HS-27A (cell line): ENCODE results near the gene XPR1.

Source experiments
- DNase-seq: peaks from one replicate; pipeline ENCODE4 v3.0.0-alpha.2; 2012; ENCODE audit warnings: low read depth, missing footprints

The XPR1 gene

DNA sequence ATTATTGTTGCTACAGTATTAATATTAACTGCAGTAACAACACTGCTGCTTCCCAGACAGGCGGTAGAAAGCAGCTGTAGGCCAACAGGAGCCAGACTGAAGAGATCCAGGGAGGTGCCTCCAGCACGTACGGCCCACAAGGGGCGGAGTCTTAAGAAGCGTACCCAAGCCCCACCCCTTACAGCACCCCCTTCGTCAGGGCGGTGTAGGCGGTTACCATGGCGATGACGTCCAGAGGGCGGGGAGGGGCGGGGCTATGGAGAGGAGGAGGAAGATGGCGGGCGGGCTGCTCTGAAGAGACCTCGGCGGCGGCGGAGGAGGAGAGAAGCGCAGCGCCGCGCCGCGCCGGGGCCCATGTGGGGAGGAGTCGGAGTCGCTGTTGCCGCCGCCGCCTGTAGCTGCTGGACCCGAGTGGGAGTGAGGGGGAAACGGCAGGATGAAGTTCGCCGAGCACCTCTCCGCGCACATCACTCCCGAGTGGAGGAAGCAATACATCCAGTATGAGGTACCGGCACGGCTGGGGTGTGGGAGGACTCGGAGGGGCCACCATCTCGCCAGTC, at the start of gene XPR1:
Gene XPR1 (plus strand): TSS at position 257 of the 560 bp plus-strand sequence. CDS start 180 bp downstream, at position 437.
- DNase-seq = peak; percentile 93

DNA sequence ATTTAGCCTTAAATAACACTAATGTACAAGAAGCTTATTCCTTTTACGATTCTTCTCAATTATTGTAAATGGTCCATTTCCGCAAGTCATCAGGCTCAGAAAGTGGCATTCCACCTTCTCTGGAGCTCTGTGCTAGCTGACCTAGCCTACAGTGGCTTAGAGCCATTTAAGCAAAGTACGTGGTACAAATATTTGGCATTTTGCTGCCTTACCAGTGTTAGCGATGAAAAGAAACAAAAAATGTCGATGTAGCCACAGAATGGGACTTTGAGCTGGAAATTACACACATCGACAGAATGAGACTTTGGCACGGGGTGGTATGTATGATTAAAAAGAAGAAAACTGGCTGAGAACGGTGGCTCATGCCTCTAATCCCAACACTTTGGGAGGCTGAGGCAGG, 47.0 kb upstream of the XPR1 start:
- DNase-seq = no peak

GRCh38 chr1:180585994-180586359, 45.8 kb upstream of the XPR1 start:
- DNase-seq = no peak

- DNase-seq = no peak
Observed at GRCh38 chr1:180586671-180587155, 45.1 kb upstream of the XPR1 start.

GRCh38 chr1:180588121-180588520, 43.7 kb upstream of the XPR1 start:
- no peak for DNase-seq

GRCh38 chr1:180590889-180591288, 40.9 kb upstream of the XPR1 start:
- no peak for DNase-seq

DNA sequence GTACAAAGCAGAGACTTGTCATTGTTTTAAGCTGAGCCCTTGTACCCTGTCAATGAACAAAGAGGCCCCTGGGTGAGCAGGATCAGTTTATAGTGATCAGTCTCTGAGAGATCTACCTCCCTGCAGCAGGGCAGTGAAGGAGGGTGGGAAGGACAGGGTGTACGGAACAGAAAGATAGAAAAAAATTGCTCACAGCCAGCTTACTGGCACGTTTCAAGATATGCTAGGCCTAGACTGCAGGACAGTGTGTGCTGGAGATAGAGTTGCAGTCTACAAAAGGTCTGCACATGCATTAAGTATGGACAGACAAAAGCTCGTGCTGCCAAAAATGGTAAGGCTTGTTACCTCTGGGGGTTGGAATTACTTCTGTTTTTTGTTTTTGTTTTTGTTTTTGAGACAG, 38.4 kb upstream of the XPR1 start:
- DNase-seq = no peak

DNA sequence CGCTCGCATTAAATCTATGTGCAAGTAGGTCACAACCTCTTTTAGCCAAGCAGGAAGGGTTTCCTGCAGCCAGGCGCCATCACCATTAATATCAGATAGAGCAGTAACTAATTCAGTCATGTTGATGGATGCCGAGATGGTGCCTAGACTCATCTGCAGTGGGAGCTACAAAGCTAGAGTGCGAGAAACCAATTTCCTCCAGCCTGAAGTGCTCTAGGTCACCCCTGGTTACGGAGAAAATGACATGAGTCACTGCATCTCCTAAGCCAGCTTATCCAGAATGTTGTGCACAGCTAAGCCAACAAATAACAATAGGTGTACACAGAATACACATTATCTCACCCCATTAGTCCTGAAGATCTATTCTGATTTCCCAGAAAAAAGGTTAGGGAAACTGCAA, 37.1 kb upstream of the XPR1 start:
- DNase-seq = no peak

DNA sequence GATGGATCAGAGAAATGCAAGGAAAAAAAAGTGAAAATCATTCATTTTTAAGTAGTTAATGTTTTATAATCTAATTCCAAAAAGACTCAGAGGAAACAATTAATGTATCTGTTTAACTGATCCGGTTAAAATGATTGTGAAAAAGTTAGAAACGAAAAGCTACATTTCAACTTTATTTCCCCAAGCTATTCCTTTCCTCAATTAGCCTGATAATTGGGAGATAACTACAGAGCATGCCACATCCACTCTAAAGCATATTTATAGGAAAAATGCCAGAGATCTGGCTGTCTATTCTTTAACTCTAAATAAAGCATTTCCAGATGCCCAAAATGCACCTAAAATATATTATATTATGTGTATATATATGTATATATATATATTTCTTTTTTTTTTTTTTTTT, 35.9 kb upstream of the XPR1 start:
- no peak for DNase-seq

- no peak for DNase-seq
Observed at GRCh38 chr1:180597520-180597919, 34.3 kb upstream of the XPR1 start.

DNA sequence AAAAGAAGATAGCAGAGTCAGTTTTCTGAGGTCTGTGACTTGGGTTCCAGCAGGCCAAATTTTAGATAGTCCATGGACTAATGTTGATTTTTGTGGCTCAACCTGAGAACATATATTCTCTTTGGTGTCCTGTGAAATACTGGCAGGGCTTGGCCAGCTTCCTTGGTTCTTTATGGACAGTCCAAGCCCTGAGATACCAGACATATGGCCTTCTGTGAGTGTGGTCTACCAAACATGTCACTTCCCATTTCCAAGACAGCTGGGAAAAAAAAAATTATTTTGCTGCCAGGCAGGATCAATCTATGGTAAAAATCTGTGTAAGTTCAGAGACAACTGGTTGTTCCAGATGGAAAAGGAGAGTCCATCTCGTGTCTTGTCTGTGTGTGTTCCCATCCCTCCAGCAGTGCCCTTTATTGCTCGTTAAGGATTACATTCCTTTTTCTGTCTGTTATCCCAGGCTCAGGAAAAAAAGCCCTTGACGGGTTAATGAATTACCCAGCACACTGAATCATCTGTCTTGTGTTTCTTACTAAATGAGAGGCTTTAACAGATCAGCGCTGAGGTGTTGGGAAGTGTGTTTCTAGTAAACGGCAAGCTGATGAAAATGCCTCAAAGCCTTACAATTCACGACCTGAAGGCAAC, 33.4 kb upstream of the XPR1 start:
- DNase-seq = no peak

DNA sequence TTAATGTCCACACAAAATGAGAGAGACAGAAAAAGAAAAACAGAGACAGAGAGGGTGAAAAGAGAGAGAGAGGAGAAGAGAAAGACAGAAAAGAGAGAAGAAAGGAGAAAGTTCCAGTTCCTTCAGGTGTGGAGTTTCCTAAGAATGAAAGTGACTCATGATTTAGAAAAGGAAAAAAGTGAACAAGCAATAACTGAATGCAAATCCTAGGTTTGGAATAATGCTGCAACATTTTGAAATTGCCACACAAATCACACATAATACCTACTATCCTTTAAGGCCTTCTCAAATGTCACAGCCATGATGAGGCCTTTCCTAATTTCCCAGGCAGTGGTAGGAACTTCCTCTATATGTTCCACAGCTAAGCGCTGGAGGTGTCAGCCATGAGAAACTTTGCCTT, 31.5 kb upstream of the XPR1 start:
- DNase-seq = no peak

DNA sequence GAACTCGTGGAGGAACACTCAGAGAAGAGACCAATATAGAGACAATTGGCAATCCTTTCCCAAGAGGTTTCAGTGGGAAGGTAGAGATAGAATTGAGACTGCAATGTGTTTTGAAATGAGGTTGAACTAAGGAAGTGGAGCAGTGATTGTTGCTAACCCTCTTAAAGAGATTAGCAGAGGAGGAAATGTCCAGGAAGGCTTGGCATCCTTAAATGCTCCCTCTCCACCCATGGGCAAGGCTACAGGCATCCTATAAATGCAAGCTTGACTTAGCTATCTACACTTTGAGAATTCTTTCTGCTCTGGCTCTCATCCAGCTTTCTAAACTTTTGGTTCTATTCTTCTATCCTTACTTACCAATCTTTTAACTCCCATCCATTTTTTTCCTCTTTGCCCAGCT, 30.3 kb upstream of the XPR1 start:
- no peak for DNase-seq

- no peak for DNase-seq
Observed at GRCh38 chr1:180603223-180603849, 28.5 kb upstream of the XPR1 start.

DNA sequence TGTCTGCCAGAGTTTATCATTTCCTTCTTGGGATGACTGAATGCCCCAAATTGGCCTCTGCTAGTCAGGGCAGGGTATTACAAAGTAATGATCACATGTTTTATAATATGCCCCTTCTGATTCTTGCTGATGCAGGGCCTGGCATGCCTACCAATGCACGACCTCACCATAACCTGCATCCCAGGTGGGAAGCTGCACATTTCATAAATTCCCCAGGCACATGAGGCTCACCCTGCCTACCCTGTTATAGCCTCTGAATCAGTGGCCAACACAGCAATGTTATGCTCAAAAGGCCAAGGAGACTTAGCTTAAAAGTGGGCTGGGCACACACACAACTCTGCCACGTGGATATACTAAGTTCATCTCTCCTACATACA, 28.0 kb upstream of the XPR1 start:
- DNase-seq = no peak

DNA sequence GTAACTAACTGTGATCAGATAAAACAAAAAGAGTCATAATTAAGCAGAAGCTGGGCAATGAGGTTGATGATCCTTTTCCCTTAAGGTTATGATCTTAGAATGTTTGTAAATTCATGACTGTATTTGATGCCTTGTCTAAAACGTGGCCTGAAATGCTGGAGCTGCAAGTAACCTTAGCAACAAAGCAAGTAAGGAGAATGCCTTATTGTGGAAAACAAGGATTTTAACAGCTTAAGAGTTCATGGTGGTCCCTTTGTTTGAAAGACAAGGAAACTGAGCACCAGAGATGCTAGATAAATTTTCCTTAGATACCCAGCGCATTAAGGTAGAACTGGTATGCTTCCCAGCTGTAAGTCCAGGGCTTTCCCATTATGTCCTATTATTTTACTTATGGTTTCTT, 25.7 kb upstream of the XPR1 start:
- no peak for DNase-seq

GRCh38 chr1:180609643-180610555, 21.9 kb upstream of the XPR1 start:
- DNase-seq = no peak

DNA sequence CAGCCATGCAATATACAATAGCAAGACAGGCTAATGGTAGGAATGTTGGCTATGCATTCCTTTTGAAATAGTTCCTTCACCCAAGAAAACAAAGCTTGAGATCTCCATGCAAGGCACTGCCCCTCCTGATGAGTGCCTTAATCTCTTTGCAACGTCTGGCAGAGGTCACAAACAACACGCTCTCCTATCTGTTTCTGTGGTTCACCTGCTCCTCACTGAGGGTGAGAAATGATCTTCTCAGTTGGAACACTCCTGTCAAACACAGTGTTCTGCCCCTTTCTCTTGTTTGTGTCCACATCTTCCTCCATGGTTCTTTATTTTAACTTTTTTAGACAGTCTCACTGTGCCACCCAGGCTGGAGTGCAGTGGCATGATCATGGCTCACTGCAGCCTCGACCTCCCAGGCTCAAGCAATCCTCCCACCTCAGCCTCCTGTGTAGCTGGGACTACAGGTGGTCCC, 21.2 kb upstream of the XPR1 start:
- DNase-seq = no peak

DNA sequence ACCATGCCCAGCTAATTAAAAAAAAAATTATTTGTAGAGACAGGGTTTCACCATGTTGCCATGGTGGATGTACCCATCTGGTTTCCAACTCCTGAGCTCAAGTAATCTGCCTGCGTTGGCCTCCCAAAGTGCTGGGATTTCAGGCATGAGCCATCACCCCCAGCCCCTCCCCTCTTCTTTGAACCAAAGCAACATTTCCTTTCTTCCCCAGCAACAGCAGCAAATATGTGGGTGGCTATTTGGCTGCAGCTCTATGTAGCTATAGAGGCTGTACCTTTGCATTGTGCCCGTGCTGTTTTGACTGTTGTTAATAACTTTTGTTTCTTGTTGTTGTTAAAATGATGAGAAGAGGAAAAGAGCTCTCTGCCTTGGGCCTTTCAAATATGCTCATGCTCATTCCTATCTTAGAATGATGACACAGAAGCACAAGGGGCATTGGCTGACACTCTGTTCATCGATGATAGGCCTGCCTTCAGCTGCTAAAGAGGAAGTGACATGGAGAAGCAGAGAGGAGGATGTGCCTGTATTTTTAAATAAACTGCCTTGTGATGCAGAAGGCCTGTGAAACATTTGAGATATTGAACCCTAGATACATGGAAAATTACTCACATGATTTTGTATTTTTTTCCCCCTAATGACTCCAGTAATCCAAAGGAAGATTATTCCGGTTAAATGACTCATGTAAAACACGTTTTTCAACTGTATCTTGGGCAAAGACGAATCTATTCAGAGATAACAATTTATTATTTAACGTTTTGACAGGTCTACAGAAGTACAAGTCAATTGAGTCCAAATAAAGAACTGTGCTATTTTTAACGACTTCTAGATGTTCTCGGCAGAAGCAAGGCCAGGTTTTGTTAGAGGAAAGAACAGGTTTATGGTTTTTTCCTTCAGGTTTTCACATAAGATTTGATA, 20.5 kb upstream of the XPR1 start:
- no peak for DNase-seq

DNA sequence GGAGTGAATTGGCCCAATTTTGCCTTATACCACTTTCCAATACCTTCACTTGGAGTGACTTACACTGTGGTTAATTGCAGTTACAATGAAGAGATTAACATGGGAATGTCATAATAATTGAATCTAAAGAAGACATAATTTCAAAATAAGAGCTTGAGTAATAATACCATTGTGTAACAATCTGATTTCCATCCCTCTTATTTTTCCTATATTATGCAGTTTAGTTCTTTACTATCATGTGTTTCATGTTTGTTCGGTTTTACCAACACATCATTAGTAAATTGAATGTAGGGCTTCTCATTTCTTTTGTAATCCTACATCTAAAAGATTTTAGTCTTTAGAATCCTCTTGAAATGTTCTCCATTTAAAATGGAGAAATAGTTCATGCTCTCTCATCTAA, 19.2 kb upstream of the XPR1 start:
- DNase-seq = no peak

- no peak for DNase-seq
Observed at GRCh38 chr1:180614730-180615129, 17.1 kb upstream of the XPR1 start.
